GM18909 (cell line): ENCODE results near the gene CRCP.
A peak's percentile ranks its signal among the peaks of the same experiment; 100 is the strongest.
"Not testable (repeated sequence)": the region's sequence is repeated elsewhere in the genome, so short reads cannot be mapped to it uniquely, and the experiment has no call there.

Source experiments
- ATAC-seq: cut with Tn5 transposase; IDR thresholded peaks from one replicate; pipeline ENCODE4 v1.9.1; 2021; ENCODE audit warnings: mild to moderate bottlenecking; ENCODE audit not compliant: unreplicated experiment, poor library complexity

CRCP gene

GRCh38 chr7:66103994-66104393, 10.7 kb upstream of the CRCP start:
- ATAC-seq, result not testable (repeated sequence)

GRCh38 chr7:66105263-66105748, 9.3 kb upstream of the CRCP start:
- peak; percentile 56 for ATAC-seq

GRCh38 chr7:66108410-66108809, 6.2 kb upstream of the CRCP start:
- ATAC-seq, result not testable (repeated sequence)

GRCh38 chr7:66110856-66111255, 3.8 kb upstream of the CRCP start:
- ATAC-seq, result no peak

GRCh38 chr7:66116680-66117420, 2.2 kb downstream of the CRCP start:
- not testable (repeated sequence) for ATAC-seq

GRCh38 chr7:66118603-66119002, 4.0 kb downstream of the CRCP start:
- ATAC-seq, result no peak

GRCh38 chr7:66119245-66119850, 4.7 kb downstream of the CRCP start:
- ATAC-seq, result no peak

- ATAC-seq, result no peak
Observed at GRCh38 chr7:66123175-66123528, 8.5 kb downstream of the CRCP start.

- not testable (repeated sequence) for ATAC-seq
Observed at GRCh38 chr7:66124569-66124861, 9.9 kb downstream of the CRCP start.

- no peak for ATAC-seq
Observed at GRCh38 chr7:66125052-66125694, 10.5 kb downstream of the CRCP start.

GRCh38 chr7:66125781-66126352, 11.2 kb downstream of the CRCP start:
- not testable (repeated sequence) for ATAC-seq

- not testable (repeated sequence) for ATAC-seq
Observed at GRCh38 chr7:66127172-66127571, 12.5 kb downstream of the CRCP start.

- no peak for ATAC-seq
Observed at GRCh38 chr7:66138994-66139752, 24.5 kb downstream of the CRCP start.

- no peak for ATAC-seq
Observed at GRCh38 chr7:66140924-66141323, 26.3 kb downstream of the CRCP start.

- ATAC-seq, result no peak
Observed at GRCh38 chr7:66142334-66142733, 27.7 kb downstream of the CRCP start.

GRCh38 chr7:66142996-66143395, 28.3 kb downstream of the CRCP start:
- no peak for ATAC-seq

GRCh38 chr7:66143876-66144332, 29.3 kb downstream of the CRCP start:
- ATAC-seq, result no peak

- ATAC-seq, result no peak
Observed at GRCh38 chr7:66145400-66146104, 30.9 kb downstream of the CRCP start.

- ATAC-seq, result no peak
Observed at GRCh38 chr7:66146701-66147100, 32.1 kb downstream of the CRCP start.

GRCh38 chr7:66147657-66148056, 33.0 kb downstream of the CRCP start:
- not testable (repeated sequence) for ATAC-seq
